Erythroblast (primary cell): ENCODE data around the gene NEDD4L.
A peak's percentile ranks its signal among the peaks of the same experiment; 100 is the strongest.

ENCODE experiments used
- DNase-seq, 2 experiments: peaks; one replicate each; lab custom pipeline; 2025; lab: John Stamatoyannopoulos, UW
- GATA1 ChIP-seq: IDR thresholded peaks from 2 replicates; pipeline ENCODE4 v1.6.1; 2011; ENCODE audit warnings: low read depth, mild to moderate bottlenecking, control low read depth, low read length, moderate library complexity
- POLR2A ChIP-seq: IDR thresholded peaks from 2 replicates; pipeline ENCODE4 v1.6.1; 2011; ENCODE audit warnings: mild to moderate bottlenecking, low read length

NEDD4L gene

GRCh38 chr18:58140387-58141325, 96.6 kb downstream of the NEDD4L start:
- DNase-seq: no peak
- no peak for TF ChIP-seq GATA1
- TF ChIP-seq POLR2A: no peak

DNA sequence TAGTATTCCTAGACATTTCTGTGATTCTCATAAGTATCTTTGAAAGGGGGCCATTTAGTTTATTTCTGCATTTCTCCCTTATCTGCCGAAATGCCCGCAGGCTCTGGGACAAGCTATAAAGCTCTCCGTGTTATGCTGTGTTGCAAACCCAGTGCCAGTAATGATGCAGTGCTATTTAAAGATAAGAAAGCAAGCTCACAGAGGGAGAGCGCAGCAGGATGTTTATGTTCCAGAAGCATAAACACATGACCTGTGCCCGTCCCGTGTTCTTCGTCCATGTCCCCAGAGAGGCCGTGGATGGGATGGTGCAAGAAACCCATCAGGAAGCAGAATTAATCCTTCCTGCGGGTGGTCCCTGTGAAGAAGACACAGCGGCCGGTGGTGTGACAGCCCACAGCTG, 99.4 kb downstream of the NEDD4L start:
- no peak for DNase-seq

GRCh38 chr18:58144106-58144505, 100.1 kb downstream of the NEDD4L start:
- DNase-seq: no peak
- TF ChIP-seq GATA1 (no peak), POLR2A (no peak)

More for the DNA sequence above, 99.4 kb downstream of the NEDD4L start:
- TF ChIP-seq GATA1: no peak
- no peak for TF ChIP-seq POLR2A

DNA sequence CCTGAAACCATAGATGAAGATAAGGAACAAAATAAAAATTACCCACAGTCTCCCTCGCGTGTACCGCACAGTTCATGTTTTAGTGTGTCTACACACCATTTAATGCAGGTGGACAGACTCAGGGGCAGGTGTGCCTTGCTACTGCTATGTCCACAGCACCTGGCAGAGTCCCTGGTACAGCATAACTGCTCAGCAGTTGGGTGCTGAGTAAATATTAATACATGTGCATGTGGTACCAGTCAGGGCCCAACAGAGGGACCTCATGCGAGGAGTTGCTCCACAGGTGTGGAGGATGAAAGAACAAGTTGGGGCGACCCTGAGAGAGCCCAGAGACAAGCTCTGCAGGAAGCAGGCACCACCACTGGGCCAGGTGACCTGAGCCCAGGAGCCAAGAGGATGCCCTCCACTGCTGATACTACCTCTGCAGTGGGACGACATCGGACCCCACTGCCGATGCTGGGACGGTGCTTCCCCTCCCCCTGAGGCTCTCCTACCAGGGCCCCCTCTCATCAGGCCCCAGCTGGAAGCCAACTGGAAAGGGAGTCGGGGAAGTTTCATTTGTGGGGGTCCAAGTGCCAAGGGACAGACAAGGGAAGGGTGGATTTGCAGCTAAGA, 100.8 kb downstream of the NEDD4L start:
- DNase-seq: no peak
- TF ChIP-seq POLR2A: no peak

DNA sequence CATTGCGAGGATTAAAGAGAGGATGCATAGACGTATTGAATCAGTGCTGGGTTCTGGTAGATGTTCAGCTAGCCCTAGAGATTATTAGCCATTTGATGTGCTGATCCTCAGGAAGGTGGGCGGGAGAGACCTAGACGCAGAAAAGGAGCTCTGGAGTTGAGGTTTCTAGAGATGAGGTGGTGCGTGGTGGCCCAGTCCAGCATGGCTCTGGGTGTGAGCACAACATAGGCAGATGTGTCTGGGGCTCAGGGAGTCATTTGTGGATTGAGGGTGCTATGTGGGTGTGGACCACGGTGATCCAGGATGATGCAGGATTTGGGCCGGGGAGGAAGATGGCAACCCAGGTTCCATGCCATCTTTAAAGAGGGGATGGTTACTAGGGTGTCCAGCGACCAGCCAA, 102.1 kb downstream of the NEDD4L start:
- TF ChIP-seq GATA1 (no peak), POLR2A (no peak)
- DNase-seq: no peak

DNA sequence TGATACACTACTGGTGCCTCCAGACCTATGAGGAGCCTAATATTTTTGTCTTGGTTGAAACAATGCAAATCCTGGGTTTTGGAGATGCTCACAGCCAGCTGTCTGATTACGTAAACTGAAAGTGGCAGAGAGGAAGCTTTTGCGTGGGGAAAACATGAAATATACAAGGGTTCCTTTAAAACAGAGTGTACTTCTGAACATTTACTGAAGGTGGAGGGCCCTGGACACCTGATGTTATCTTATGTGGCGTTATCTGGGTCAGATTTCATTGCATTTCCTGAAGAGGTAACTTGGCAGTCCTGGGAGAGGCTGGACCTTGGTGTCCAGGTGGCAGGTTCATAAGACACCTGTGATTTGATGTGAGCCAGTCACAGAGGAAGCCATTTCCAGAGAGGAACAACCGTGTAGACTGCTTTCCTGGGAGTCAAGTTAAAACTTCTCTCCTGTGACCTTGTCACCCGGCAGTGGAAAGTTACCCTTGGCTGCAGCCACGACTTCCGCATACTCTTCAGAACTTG, 105.0 kb downstream of the NEDD4L start:
- no peak for DNase-seq
- TF ChIP-seq GATA1: no peak
- no peak for TF ChIP-seq POLR2A

DNA sequence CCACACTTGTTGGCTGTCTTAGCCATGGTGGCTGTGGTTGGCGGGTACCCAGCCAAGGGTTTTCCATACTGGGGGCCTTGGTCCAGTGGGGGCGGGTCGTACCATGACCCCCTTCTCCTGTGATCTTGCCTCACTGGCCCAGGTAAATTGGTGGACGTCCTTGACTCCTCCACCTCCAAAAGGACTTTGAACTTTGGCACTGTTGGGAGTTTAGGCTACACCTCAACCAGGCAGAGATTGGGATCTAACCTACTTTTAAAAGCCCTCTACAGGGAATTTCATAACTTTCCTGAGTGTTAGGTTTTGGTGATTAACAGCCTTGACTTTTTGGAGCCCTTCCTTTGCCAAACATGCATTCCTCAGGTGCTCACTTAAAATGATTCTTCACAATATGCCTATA, 106.7 kb downstream of the NEDD4L start:
- no peak for DNase-seq
- TF ChIP-seq POLR2A (no peak), GATA1 (no peak)

GRCh38 chr18:58152216-58152615, 108.2 kb downstream of the NEDD4L start:
- no peak for DNase-seq
- TF ChIP-seq POLR2A (no peak), GATA1 (no peak)

DNA sequence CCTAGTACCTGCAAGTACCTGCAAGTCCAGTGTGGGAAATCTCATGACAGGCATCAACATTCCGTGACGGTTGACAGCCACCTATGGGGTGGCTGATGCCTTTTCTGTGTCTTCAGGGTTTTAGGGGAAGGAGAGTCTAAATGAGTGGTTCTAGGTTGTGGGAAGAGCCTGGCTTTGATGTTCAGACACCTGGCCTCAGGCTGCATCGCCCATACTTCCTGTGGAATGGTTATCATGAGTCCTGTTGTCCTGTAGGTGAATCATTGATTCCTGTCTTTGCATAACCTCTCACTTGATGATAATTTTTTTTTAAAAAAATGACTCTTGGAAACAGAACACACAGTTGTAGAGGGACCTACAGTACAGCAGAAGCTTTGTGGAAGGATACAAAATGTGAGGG, 108.9 kb downstream of the NEDD4L start:
- TF ChIP-seq POLR2A: no peak
- no peak for DNase-seq

- TF ChIP-seq GATA1: no peak
- DNase-seq: no peak
Observed at GRCh38 chr18:58156516-58156915, 112.5 kb downstream of the NEDD4L start.

GRCh38 chr18:58157237-58157636, 113.2 kb downstream of the NEDD4L start:
- TF ChIP-seq GATA1: no peak
- no peak for TF ChIP-seq POLR2A
- DNase-seq: no peak

DNA sequence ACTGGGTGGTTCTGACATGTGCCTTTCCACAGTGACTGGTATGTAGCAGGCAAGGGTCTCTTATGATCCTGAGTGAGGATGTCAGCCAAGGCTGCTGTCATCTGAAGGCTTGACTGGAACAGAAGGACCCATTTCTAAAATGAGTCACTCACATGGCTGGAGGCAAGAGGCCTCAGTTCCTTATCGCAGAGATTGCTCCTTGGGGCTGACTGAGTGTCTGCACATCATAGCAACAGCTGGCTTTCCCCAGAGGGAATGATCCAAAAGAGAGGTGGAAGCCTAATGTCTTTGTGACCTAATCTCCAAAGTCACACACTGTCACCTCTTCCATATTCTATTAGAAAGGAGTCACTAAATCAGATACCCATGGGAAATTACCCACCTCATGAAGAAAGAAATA, 114.0 kb downstream of the NEDD4L start:
- TF ChIP-seq POLR2A: no peak
- no peak for TF ChIP-seq GATA1
- peak in 1 of 2 experiments; percentile 22 for DNase-seq

DNA sequence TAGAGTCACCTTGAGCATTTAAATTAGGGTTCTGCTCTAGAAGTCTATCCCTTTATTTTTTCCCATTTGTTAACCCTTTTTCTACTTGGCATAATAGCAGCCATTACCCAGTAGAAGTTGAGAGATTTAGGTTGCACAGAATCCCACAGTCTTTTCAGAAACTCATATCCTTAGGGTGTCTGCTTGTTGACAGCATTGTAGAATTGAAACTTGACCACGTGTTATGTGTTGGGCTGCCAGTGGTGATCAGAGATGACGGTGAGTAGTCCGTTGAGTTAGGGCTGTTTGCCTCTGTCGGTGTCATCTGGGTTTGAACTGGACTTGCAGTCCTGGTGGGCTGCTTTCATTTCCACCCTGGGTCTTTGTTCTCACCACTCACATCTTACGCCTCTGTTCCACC, 114.4 kb downstream of the NEDD4L start:
- DNase-seq: no peak
- TF ChIP-seq GATA1 (no peak), POLR2A (no peak)

GRCh38 chr18:58161659-58162058, 117.6 kb downstream of the NEDD4L start:
- TF ChIP-seq POLR2A (no peak), GATA1 (no peak)
- peak; percentile 52 to 54 for DNase-seq

GRCh38 chr18:58162127-58162526, 118.1 kb downstream of the NEDD4L start:
- TF ChIP-seq GATA1 (no peak), POLR2A (no peak)
- DNase-seq: no peak
